ENCODE results near the gene SPARC.
"Not testable (repeated sequence)": the region's sequence is repeated elsewhere in the genome, so short reads cannot be mapped to it uniquely, and the experiment has no call there.

The SPARC gene

GRCh38 chr5:151694035-151694485 lies 7.3 kb upstream of the SPARC start:
- no peak for TF ChIP-seq CTCF (IDR thresholded peaks at IDR 0.05; ENCODE audit: borderline replicate concordance, insufficient read depth, low read depth, low read length)
- H3K4me3 ChIP-seq (ENCODE audit: low read depth, low read length): no peak overlapping the region

DNA sequence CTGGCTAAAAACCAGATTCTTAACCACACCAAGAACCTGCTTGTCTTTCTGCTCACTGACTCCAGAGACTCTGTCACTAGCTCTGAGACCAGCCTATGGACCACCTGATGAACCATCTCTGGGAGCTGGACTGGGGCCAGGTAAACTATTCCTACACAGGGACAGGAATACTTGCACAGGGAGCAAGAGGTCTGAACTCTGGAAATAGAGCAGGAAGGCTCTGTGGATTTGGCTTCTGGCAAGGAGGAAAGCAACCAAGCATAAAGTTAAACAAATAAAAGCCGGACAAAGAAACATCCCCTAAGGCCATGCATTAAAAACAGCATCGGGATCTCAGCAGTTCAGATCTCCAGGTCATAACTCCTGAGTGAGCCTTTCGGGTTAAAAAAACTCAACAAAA lies 5.6 kb upstream of the SPARC start:
- no peak overlapping the region for H3K4me3 ChIP-seq (ENCODE audit: low read depth, low read length)
- no peak for TF ChIP-seq CTCF (IDR thresholded peaks at IDR 0.05; ENCODE audit: borderline replicate concordance, insufficient read depth, low read depth, low read length)

GRCh38 chr5:151691706-151692105 lies 5.0 kb upstream of the SPARC start:
- H3K4me3 ChIP-seq (ENCODE audit: low read depth, low read length): no peak overlapping the region
- TF ChIP-seq CTCF (IDR thresholded peaks at IDR 0.05; ENCODE audit: borderline replicate concordance, insufficient read depth, low read depth, low read length): no peak

GRCh38 chr5:151689591-151689990 lies 2.9 kb upstream of the SPARC start:
- not testable (repeated sequence) for H3K4me3 ChIP-seq (ENCODE audit: low read depth, low read length)

GRCh38 chr5:151688436-151688835 lies 1.7 kb upstream of the SPARC start:
- no peak overlapping the region for H3K4me3 ChIP-seq (ENCODE audit: low read depth, low read length)
- TF ChIP-seq CTCF (IDR thresholded peaks at IDR 0.05; ENCODE audit: borderline replicate concordance, insufficient read depth, low read depth, low read length): no peak

DNA sequence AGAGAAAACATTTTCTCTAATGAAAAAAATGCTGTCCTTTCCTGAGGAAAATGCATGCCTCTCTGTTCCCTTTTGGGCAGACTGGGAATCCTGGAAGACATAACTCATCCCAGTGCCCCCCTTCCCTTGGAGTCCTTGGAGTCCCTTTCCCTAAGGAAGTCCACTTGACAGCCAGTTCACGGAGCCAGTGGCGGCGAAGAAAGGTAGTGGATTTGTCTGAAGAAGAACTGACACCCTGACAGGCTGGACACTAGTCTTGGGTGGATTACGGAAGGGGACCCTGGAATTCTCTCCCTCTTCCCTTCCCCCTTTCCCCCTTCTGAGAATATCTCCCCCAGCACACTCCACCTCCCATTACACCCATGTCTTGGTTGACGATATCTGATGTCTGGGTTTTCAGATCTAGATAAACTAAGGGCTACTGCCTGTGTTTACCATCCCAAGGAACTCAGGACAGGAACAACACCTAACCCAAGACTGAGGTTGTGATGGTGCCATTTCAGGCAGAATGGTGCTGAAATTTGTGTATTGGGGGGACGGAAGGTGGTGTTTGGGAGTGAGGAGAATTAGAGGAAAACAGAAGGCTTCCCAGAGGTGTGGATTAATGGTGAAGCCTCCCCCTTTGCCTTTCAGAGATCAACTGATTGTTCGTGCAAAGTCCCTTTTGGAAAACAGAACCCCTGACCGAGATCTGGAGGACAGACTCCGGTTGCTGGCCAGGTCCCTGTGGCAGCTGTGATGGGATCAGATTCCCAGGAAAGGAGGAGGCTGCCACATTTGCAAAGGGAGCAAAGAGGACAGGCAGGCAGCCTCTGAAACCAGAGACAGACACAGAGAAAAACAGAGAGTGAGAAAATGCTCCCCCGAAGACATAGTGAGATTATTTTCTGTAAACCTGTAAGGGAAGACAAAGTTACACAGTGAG lies 704 bp downstream of the SPARC start:
- TF ChIP-seq CTCF (IDR thresholded peaks at IDR 0.05; ENCODE audit: borderline replicate concordance, insufficient read depth, low read depth, low read length): no peak

DNA sequence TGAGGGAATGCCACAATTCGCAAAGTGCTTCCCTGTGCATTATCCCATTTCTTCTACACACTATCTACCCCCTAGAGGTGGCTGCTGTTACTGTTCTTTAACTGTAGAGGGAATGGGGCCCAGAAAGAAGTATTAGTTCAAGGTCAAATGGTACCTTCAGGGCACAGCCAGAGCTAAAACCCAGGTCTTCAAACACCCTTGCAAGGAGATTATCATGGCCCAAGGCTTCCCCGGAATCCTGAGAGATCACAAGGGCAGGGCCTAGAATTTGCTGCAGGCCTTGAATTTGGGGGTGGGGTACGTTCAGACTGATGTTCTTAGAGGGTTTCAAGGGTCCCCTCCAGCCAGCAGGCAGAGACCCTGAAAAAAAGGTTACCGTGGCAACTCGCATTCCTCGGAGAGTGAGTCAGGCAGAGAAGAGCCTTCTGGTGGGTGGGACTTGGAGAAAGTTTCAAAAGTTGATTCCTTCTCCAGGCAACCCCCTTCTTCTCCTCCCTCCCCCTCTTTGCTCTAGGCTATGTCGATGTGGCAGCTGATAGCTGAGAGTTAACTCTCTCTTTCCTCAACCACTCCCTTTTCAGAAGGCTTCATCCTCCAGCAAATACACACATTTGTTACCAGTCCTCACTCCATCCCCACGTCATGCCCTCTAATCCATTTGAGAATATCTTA lies 1.9 kb downstream of the SPARC start:
- H3K4me3 ChIP-seq (ENCODE audit: low read depth, low read length): peak overlapping the region; percentile 71
- TF ChIP-seq CTCF (IDR thresholded peaks at IDR 0.05; ENCODE audit: borderline replicate concordance, insufficient read depth, low read depth, low read length): peak; percentile 43; the same call in 1 of the 2 replicates

More for the DNA sequence above, 704 bp downstream of the SPARC start:
- peak overlapping the region; percentile 71 for H3K4me3 ChIP-seq (ENCODE audit: low read depth, low read length)
